ENCODE results near the gene SNX25.
"Not testable (repeated sequence)": the region's sequence is repeated elsewhere in the genome, so short reads cannot be mapped to it uniquely, and the experiment has no call there.

SNX25 gene

GRCh38 chr4:185229021-185229818, 19.8 kb downstream of the SNX25 start:
- no peak for DNase-seq (ENCODE audit: low read depth in 2 of 2)

GRCh38 chr4:185232370-185232769, 23.0 kb downstream of the SNX25 start:
- no peak for DNase-seq (ENCODE audit: low read depth in 2 of 2)

GRCh38 chr4:185235119-185235842, 25.9 kb downstream of the SNX25 start:
- no peak for DNase-seq (ENCODE audit: low read depth in 2 of 2)

GRCh38 chr4:185235843-185236503, 26.6 kb downstream of the SNX25 start:
- DNase-seq (ENCODE audit: low read depth in 2 of 2), result no peak

- no peak for DNase-seq (ENCODE audit: low read depth in 2 of 2)
Observed at GRCh38 chr4:185237175-185237574, 27.8 kb downstream of the SNX25 start.

GRCh38 chr4:185238215-185238681, 28.9 kb downstream of the SNX25 start:
- DNase-seq (ENCODE audit: low read depth in 2 of 2), result no peak

GRCh38 chr4:185238750-185239149, 29.4 kb downstream of the SNX25 start:
- no peak for DNase-seq (ENCODE audit: low read depth in 2 of 2)

- not testable (repeated sequence) for DNase-seq (ENCODE audit: low read depth in 2 of 2)
Observed at GRCh38 chr4:185240486-185240885, 31.1 kb downstream of the SNX25 start.

GRCh38 chr4:185242749-185243533, 33.5 kb downstream of the SNX25 start:
- DNase-seq (ENCODE audit: low read depth in 2 of 2), result no peak

- no peak for DNase-seq (ENCODE audit: low read depth in 2 of 2)
Observed at GRCh38 chr4:185243879-185244278, 34.5 kb downstream of the SNX25 start.

- no peak for DNase-seq (ENCODE audit: low read depth in 2 of 2)
Observed at GRCh38 chr4:185244763-185245162, 35.4 kb downstream of the SNX25 start.

GRCh38 chr4:185246453-185246852, 37.1 kb downstream of the SNX25 start:
- no peak for DNase-seq (ENCODE audit: low read depth in 2 of 2)

GRCh38 chr4:185247151-185247550, 37.8 kb downstream of the SNX25 start:
- no peak for DNase-seq (ENCODE audit: low read depth in 2 of 2)

GRCh38 chr4:185248393-185249039, 39.1 kb downstream of the SNX25 start:
- DNase-seq (ENCODE audit: low read depth in 2 of 2), result no peak

GRCh38 chr4:185249105-185249504, 39.7 kb downstream of the SNX25 start:
- DNase-seq (ENCODE audit: low read depth in 2 of 2), result no peak

- DNase-seq (ENCODE audit: low read depth in 2 of 2), result no peak
Observed at GRCh38 chr4:185254434-185254833, 45.0 kb downstream of the SNX25 start.

- DNase-seq (ENCODE audit: low read depth in 2 of 2), result no peak
Observed at GRCh38 chr4:185255868-185256267, 46.5 kb downstream of the SNX25 start.

GRCh38 chr4:185256446-185256845, 47.0 kb downstream of the SNX25 start:
- no peak for DNase-seq (ENCODE audit: low read depth in 2 of 2)

- DNase-seq (ENCODE audit: low read depth in 2 of 2), result no peak
Observed at GRCh38 chr4:185257086-185257485, 47.7 kb downstream of the SNX25 start.

- DNase-seq (ENCODE audit: low read depth in 2 of 2), result no peak
Observed at GRCh38 chr4:185257694-185258093, 48.3 kb downstream of the SNX25 start.

GRCh38 chr4:185258741-185259140, 49.3 kb downstream of the SNX25 start:
- not testable (repeated sequence) for DNase-seq (ENCODE audit: low read depth in 2 of 2)
